GM12878 (cell line): ENCODE data around the gene LYRM2. TPM values are rescaled to one million over a fixed set of nuclear protein-coding genes. Genes with fewer than 3 reads are reported as not detected.
A peak's percentile ranks its signal among the peaks of the same experiment; 100 is the strongest.

ENCODE experiments used
- ASH2L ChIP-seq: fragments of 300-600, 200-600 bp; sonication (generic); IDR thresholded peaks from 2 replicates; pipeline ENCODE4 v1.6.1; 2017; ENCODE audit warnings: low read depth, mild to moderate bottlenecking, borderline replicate concordance
- BACH1 ChIP-seq: fragments of 450-650 bp; IDR thresholded peaks from 2 replicates; pipeline ENCODE4 v1.6.1; 2017; ENCODE audit warnings: mild to moderate bottlenecking, borderline replicate concordance
- CBFB ChIP-seq: IDR thresholded peaks from 2 replicates; pipeline ENCODE4 v1.6.1; 2016; ENCODE audit warnings: antibody characterized with exemption, low read depth
- E2F8 ChIP-seq: fragments of 450-650 bp; IDR thresholded peaks from 2 replicates; pipeline ENCODE4 v1.6.1; 2018; ENCODE audit warnings: mild to moderate bottlenecking, low read depth, moderate library complexity; ENCODE audit not compliant: partially characterized antibody
- HDAC6 ChIP-seq: fragments of 200-600 bp; sonication (generic); IDR thresholded peaks from one replicate; pipeline ENCODE4 v1.8.0; 2017; ENCODE audit warnings: antibody characterized with exemption; ENCODE audit not compliant: unreplicated experiment
- IRF5 ChIP-seq: fragments of 450-650 bp; IDR thresholded peaks from 2 replicates; pipeline ENCODE4 v1.6.1; 2017; ENCODE audit warnings: borderline replicate concordance
- MEF2A ChIP-seq: IDR thresholded peaks from 2 replicates; pipeline ENCODE4 v1.6.1; 2011; ENCODE audit warnings: low read depth, mild to moderate bottlenecking, low read length, moderate library complexity; ENCODE audit not compliant: insufficient read depth
- MXI1 ChIP-seq: fragments of 150-350 bp; IDR thresholded peaks from 2 replicates; pipeline ENCODE4 v1.6.1; 2011; ENCODE audit warnings: low read depth, mild to moderate bottlenecking, inconsistent platforms, low read length, improper control_type of control experiment
- NFIC ChIP-seq: IDR thresholded peaks from 2 replicates; pipeline ENCODE4 v1.6.1; 2012; ENCODE audit warnings: low read depth, mild to moderate bottlenecking, inconsistent platforms, low read length, moderate library complexity
- PAX8 ChIP-seq: fragments of 450-650 bp; IDR thresholded peaks from 2 replicates; pipeline ENCODE4 v1.6.1; 2017; ENCODE audit warnings: mild to moderate bottlenecking, moderate library complexity
- PML ChIP-seq: IDR thresholded peaks from 2 replicates; pipeline ENCODE4 v1.6.1; 2012; ENCODE audit warnings: low read length, inconsistent platforms
- POLR2AphosphoS5 ChIP-seq: IDR thresholded peaks from 2 replicates; pipeline ENCODE4 v1.6.1; 2011; ENCODE audit warnings: mild to moderate bottlenecking, low read length, inconsistent platforms
- TARDBP ChIP-seq: IDR thresholded peaks from 2 replicates; pipeline ENCODE4 v1.6.1; 2016; ENCODE audit warnings: borderline replicate concordance
- TBL1XR1 ChIP-seq: IDR thresholded peaks from 2 replicates; pipeline ENCODE4 v1.6.1; 2012; ENCODE audit warnings: low read depth, low read length, improper control_type of control experiment
- YBX1 ChIP-seq: fragments of 450-650 bp; IDR thresholded peaks from 2 replicates; pipeline ENCODE4 v1.6.1; 2016; ENCODE audit warnings: antibody characterized with exemption
- ZBTB33 ChIP-seq: fragments of 450-650 bp; IDR thresholded peaks from 2 replicates; pipeline ENCODE4 v1.6.1; 2017; ENCODE audit warnings: mild to moderate bottlenecking
- ZNF274 ChIP-seq: IDR thresholded peaks from one replicate; pipeline ENCODE4 v1.8.0; 2011; ENCODE audit not compliant: insufficient read length, insufficient read depth
- ZSCAN29 ChIP-seq: fragments of 450-650 bp; IDR thresholded peaks from 2 replicates; pipeline ENCODE4 v1.6.1; 2017; ENCODE audit warnings: mild to moderate bottlenecking, moderate library complexity
- polyA plus RNA-seq, 11 experiments: library from polyadenylated mRNA; depleted of rRNA in 4 of 11; unstranded in 6 of 11; stranded (reverse) in 5 of 11; fragments of >200 nt; fragmentation: Nextera tagmentation in 4 of 11; fragmentation: Illumina TruSeq in 1 of 11; extraction: Ambion mirVana in 4 of 11; extraction: Trizol in 1 of 11; gene quantifications; 1 replicate in 1 of 11; 2 replicates in 10 of 11; pipeline versions ENCODE4 v1.2.1 to v1.2.3, GENCODE V29; 2011 to 2016; ENCODE audit warnings: inconsistent platforms in 2 of 11, missing spikeins in 2 of 11, low read depth in 1 of 11
- total RNA-seq, 4 experiments: library from RNA; depleted of rRNA in 3 of 4; stranded (reverse); fragments of >200 nt in 3 of 4; fragmentation: Illumina TruSeq in 1 of 4; extraction: Trizol in 1 of 4; gene quantifications; 2 replicates each; pipeline versions ENCODE4 v1.2.1 to v1.2.3, GENCODE V29; 2013 to 2021
- TF ChIP-seq, protein P1 (sequence below): IDR thresholded peaks from 2 replicates; pipeline ENCODE4 v1.6.1; 2012; ENCODE audit warnings: low read depth, low read length, improper control_type of control experiment
- TF ChIP-seq, protein P2 (sequence below): IDR thresholded peaks from 2 replicates; pipeline ENCODE4 v1.6.1; 2012; ENCODE audit warnings: mild to moderate bottlenecking, low read depth, low read length

The LYRM2 gene
- total and polyA plus RNA-seq, 10 of the 15 experiments (the other 5 are each of a cell fraction or from before 2014, with no cell fraction given): 17.2 to 75.0 (median 30.9) TPM

- TF ChIP-seq, protein P1, sequence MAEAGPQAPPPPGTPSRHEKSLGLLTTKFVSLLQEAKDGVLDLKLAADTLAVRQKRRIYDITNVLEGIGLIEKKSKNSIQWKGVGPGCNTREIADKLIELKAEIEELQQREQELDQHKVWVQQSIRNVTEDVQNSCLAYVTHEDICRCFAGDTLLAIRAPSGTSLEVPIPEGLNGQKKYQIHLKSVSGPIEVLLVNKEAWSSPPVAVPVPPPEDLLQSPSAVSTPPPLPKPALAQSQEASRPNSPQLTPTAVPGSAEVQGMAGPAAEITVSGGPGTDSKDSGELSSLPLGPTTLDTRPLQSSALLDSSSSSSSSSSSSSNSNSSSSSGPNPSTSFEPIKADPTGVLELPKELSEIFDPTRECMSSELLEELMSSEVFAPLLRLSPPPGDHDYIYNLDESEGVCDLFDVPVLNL: no peak
- TF ChIP-seq TBL1XR1 (no peak), IRF5 (no peak), ZBTB33 (no peak), ASH2L (0 out of 2 replicates have a peak, but pooled peaks have one; percentile 74), NFIC (no peak), ZNF274 (no peak), YBX1 (no peak), MXI1 (peak; percentile 72), CBFB (peak; percentile 80), PML (peak; percentile 98), TARDBP (0 out of 2 replicates have a peak, but pooled peaks have one; percentile 37), HDAC6 (no peak), POLR2AphosphoS5 (peak; percentile 96), MEF2A (no peak), ZSCAN29 (no peak), BACH1 (peak; percentile 28; the same call in 1 of the 2 replicates), E2F8 (no peak), PAX8 (no peak)
- TF ChIP-seq, protein P2, sequence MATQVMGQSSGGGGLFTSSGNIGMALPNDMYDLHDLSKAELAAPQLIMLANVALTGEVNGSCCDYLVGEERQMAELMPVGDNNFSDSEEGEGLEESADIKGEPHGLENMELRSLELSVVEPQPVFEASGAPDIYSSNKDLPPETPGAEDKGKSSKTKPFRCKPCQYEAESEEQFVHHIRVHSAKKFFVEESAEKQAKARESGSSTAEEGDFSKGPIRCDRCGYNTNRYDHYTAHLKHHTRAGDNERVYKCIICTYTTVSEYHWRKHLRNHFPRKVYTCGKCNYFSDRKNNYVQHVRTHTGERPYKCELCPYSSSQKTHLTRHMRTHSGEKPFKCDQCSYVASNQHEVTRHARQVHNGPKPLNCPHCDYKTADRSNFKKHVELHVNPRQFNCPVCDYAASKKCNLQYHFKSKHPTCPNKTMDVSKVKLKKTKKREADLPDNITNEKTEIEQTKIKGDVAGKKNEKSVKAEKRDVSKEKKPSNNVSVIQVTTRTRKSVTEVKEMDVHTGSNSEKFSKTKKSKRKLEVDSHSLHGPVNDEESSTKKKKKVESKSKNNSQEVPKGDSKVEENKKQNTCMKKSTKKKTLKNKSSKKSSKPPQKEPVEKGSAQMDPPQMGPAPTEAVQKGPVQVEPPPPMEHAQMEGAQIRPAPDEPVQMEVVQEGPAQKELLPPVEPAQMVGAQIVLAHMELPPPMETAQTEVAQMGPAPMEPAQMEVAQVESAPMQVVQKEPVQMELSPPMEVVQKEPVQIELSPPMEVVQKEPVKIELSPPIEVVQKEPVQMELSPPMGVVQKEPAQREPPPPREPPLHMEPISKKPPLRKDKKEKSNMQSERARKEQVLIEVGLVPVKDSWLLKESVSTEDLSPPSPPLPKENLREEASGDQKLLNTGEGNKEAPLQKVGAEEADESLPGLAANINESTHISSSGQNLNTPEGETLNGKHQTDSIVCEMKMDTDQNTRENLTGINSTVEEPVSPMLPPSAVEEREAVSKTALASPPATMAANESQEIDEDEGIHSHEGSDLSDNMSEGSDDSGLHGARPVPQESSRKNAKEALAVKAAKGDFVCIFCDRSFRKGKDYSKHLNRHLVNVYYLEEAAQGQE: no peak
These were observed at the start of gene LYRM2 (continued) for GRCh38 chr6:89638320-89639195.
